Transverse colon (tissue), 4 donors: Measurements from ENCODE around the gene NUB1.

Source experiments
- CTCF ChIP-seq, 5 experiments: fragments of 200-600 bp in 3 of 5; fragments of 450-650 bp in 2 of 5; sonication (generic) in 3 of 5; IDR thresholded peaks; 1 replicate in 2 of 5; 2 replicates in 3 of 5; pipeline ENCODE4 v1.5.1; 2016 to 2017; ENCODE audit warnings: antibody characterized with exemption in 5 of 5, inconsistent platforms in 3 of 5, mild to moderate bottlenecking in 2 of 5, moderate library complexity in 1 of 5
- EP300 ChIP-seq: sonication (generic); formaldehyde crosslinking; IDR thresholded peaks from one replicate; pipeline ENCODE4 v1.6.1; 2017; ENCODE audit warnings: antibody characterized with exemption, low read depth
- POLR2A ChIP-seq: fragments of 450-650 bp; IDR thresholded peaks from one replicate; pipeline ENCODE4 v1.6.1; 2016; ENCODE audit warnings: antibody characterized with exemption, mild to moderate bottlenecking, moderate library complexity
- POLR2AphosphoS5 ChIP-seq, 3 donors: sonication (generic); formaldehyde crosslinking; IDR thresholded peaks; one replicate each; pipeline ENCODE4 v1.6.1; 2016; ENCODE audit warnings: antibody characterized with exemption in 3 of 3

- TF ChIP-seq POLR2A (no peak), CTCF (IDR thresholded peaks at IDR 0.05) (no peak), POLR2AphosphoS5 (IDR thresholded peaks at IDR 0.05) (no peak), EP300 (no peak)
Measured at GRCh38 chr7:151319189-151319588, 22.4 kb upstream of the NUB1 start.
